GM18498 (cell line): ENCODE results near the gene PLCH1.

Experiments
- ATAC-seq: cut with Tn5 transposase; IDR thresholded peaks from one replicate; pipeline ENCODE4 v1.9.1; 2021; ENCODE audit warnings: mild to moderate bottlenecking, moderate library complexity; ENCODE audit not compliant: unreplicated experiment

Gene PLCH1

DNA sequence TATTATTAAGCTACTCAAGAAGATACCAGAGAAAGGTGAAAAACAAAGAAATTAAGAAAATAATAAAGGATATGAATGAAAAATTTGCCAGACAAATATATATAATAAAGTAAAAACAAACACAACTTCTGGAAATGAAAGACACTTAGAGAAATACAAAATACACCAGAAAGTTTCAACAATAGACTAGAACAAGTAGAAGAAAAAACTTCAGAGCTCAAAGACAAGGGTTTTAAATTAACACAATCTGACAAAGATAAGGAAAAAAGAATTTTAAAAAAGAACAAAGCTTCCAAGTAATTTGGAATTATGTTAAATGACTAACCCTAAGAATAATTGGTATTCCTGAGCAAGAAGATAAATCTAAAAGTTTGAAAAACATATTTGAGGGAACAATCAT, 135.3 kb downstream of the PLCH1 start:
- ATAC-seq: no peak

DNA sequence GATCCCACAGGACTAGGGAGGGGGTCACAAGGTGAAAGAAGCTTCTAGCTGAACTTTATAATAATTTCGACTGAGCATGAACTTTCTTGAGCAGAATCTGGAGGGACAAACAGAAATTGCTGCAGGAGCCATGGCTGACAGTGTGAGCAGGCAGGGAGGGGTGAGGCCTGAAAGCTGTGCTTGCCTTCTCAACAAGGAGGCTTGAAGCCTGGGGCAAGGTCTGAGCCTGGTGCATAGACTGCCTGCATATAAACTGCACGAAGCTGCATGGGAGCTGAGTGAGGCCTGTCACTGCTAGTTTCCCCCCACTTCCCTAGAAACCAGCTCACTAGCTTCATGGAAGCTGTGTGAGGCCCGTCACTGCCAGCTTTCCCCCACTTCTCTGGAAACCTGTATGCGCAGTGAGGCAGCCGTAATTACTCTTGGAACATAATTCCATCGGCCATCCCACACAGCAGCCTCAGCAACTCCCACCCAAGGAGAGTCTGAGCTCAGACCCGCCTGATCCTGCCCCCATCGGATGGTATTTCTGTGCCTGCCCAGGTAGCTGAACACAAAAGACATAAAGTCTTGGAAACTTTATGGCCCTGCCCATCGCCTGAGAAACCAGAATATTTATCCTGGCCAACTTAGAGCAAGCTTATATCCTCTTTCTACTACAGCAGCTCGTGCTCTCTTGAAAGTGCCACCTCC, 136.5 kb downstream of the PLCH1 start:
- no peak for ATAC-seq

DNA sequence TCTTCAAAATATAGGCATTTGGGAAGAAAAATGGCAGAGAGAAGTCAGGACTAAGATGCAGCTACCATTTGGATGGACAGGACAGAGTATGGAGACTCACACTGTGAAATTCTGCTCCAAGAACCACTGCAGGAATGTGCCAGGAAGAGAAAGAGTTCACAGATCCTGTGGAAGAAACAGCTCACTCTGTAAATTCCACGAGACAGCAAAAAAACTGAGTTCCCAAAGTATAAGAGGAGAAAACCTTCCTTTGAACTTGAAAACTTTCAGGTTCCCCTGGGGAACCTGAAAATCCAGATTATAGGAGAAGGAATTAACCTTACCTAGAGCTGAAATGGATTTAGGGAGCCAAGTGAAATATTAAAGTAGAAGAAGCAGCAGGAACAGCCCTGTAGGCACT, 137.1 kb downstream of the PLCH1 start:
- no peak for ATAC-seq

DNA sequence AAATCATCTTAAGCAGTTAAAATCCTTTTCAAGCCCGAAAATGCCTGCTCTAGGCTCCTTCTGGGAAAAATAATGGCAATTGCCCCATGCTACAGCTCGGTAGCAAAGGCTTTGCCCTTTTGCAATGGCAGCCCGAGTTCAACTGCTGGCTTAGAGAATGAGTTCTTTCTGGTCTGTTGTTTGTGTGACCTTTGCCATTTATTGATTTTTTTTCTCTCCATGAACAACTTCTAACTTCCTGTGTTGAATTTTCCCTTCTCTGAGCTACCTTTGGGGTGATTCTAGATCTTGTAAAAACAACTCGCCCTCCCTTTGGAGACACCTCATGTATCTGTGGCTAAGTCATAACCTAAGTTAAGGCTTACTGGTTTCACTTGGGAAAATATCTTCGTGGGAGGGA, 139.3 kb downstream of the PLCH1 start:
- no peak for ATAC-seq

DNA sequence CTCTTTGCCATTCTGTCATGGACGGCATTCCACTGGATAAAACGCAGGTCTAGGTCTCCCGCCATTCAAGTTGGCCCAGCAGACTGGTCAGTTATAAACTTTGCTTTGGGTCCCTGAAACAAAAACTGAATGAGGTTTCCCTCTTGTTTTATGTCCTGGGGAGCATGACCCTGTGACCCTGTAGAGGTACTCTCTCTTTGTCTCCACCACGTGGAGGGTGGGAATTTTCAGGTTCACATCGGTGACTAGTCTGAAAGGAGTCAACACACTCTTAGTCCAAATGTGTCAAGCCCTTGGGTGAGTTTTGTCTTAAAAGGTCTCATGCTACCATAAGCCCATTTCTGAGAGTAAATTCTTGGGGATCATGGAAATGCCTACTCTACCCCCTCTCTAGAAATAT, 139.9 kb downstream of the PLCH1 start:
- no peak for ATAC-seq

DNA sequence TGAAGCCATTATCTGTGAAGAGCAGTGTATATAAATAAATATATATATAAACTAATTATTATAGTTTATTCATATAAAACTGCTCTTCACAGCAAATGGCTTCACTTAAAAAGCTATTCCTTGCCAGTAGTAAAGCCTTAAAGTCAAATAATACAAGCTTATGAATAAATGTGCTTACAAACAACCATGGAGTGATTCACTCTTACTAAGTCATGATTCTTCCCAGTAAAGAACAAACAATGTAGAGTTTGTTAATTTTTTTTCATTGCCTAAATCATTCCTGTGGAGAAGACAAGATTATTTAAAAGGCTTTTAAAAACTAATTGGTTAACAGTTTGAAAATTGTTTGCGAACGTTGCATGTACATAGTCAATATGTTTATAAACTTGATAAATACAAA, 140.7 kb downstream of the PLCH1 start:
- ATAC-seq: no peak

DNA sequence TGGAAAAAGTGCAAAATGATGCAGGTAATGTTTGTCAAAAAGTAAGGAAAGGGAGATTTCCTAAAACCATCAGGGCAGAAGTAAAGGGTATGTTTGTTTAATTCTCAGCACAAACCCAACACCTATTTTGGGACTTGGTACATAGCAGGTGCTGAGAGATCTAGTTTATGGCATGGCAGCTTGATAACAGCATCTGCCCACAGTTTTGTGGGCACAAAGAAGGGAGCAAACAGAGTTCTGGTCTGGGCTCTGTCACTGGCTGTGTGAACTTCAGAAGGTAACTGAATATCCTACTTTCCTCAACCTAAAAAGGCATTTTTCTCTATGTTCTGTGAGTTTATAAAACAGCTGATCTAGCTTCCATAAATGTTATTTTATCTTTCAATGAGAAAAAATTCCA, 141.6 kb downstream of the PLCH1 start:
- ATAC-seq: no peak

DNA sequence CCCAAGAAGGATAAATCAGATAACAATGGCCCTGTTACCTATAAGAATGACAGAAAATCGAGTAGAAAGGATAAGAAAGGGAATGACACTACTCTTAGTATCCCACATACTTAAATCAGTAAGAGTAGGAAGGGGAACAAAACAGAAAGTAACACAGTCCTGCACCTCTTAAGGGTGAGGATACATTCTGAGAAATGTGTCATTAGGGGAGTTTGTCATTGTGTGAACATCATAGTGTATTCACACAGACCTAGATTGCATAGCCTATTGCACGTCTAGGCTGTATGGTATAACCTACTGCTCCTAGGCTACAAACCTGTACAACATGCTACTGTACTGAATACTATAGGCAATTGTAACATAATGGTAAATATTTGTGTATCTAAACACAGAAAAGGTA, 142.6 kb downstream of the PLCH1 start:
- no peak for ATAC-seq

DNA sequence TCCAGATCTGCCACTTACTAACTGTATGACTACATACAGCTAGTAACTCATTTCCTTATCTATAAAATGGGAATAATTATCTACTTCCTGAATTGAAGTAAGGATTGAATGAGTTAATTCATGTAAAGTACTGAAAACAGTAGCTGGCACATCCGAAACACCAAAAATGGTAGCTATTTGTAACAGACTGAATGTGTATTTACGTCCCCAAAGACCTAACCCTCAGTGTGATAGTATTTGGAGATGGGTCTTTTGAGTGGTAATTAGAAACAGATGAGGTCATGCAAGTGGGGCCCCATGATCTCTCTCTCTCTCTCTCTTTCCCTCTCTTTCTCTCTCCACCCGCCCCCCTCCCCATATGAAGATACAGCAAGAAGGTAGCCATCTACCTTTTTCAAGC, 146.2 kb downstream of the PLCH1 start:
- ATAC-seq: no peak

DNA sequence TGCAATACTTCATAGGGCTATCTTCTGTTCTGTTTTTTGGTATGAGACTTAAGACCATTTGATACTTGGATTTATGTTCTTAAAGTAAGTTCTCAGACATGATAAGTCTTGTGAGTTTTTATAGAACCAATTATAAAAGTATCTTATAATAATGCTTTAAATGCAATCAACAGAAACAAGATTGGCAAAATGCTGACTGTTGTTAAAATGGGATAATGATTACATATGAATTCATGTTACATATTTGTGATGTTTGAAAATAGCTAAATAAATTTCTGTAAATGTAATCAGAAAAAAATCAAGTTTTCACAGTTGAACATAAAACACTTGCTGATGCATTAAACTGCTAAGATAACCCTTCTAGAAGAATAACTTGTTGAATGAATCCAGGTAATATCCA, 148.3 kb downstream of the PLCH1 start:
- no peak for ATAC-seq

DNA sequence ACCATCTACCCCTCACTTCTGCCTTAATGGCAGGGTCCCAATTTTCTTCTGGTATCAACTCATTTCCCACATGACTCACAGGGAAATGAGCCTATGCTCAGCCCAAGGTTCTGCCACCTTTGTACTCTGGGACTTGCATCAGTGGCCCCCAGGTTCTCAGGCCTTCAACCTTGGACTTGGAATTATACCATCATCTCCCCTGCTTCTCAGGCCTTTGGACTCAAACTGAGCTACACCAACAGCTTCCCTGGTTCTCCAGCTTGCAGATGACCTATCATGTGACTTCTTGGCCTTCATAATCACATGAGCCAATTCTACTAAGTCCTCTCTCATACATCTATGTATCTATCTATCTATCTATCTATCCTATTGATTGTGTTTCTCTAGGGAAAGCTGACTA, 149.5 kb downstream of the PLCH1 start:
- no peak for ATAC-seq

DNA sequence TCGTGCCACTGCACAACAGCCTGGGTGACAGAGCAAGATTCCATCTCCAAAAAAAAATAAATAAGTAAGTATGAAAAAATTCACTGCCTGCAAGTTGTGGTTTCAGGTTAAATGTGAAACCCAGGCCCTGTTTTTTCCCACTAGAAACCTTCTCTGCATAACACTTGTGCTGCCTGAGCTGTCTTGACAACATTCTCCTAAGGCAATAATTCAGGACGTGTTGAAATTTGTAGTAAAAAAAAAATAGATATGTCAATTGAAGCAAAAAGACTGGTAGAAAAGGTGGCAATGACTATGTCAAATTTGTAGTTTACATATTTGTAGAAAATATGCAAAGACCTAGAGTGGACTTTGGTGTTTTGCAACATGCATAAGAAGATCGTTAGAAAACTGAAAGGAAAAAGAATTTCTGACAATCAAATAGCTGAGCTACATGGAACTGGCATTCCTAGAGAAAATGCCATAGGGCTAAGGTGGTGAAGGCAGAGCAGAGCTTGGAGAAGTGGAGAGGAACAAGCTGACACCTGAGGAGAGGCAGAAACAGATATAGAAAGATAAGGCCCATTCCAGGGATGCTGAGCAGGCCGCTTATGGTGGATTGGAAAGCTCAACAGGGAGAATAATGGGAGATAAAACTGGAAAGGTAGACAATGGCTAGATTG, 150.2 kb downstream of the PLCH1 start:
- no peak for ATAC-seq

DNA sequence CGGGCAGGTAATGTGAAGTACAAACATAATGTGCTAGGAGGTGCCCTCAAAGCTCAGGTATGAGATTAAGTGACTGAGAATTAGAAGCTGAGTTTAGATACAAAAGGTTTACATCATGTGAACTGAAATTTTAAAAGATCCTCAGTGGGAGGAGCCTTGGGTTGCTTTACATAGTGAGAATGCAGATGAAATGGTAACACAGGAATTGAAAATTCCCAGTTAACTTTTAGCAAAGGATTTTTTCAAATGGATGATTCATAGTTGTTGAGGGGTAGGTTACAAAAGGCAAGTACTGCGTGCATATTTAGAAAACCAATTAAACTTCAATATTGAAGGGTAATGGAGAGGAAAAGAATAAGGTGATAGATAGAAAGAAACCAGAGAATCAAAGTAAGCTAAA, 157.3 kb downstream of the PLCH1 start:
- ATAC-seq: no peak

DNA sequence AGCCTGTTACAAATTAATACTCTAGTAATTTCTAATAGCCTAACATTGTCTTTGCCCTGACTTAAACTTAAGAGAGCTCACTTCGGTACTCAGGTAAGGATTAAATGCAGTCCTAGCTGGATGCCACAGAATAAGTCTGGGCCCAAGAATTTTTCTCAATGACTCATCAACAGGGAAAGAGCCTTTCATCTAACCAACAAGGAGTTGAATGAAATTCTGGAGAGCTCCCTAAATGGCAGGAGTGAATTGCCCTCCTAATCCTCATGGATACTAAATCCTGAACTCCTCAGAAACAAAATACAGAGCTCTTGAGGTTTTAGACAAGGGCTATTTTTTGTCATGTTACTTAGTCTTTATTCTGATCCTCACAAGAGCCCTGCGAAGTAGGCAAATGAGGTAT, 159.5 kb downstream of the PLCH1 start:
- no peak for ATAC-seq

DNA sequence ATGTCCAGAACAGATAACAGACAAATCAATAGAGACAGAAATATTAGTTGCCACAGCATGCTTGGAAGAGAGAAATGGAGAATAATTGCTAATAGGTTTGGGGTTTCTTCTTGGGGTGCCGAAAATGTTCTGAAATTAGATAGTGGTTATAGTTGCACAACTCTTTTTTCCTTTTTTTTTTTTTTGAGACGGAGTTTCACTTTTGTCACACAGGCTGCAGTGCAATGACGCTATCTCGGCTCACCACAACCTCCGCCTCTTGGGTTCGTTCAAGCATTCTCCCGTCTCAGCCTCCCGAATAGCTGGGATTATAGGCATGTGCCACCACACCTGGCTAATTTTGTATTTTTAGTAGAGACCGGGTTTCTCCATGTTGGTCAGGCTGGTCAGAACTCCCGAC, 163.3 kb downstream of the PLCH1 start:
- ATAC-seq: no peak

DNA sequence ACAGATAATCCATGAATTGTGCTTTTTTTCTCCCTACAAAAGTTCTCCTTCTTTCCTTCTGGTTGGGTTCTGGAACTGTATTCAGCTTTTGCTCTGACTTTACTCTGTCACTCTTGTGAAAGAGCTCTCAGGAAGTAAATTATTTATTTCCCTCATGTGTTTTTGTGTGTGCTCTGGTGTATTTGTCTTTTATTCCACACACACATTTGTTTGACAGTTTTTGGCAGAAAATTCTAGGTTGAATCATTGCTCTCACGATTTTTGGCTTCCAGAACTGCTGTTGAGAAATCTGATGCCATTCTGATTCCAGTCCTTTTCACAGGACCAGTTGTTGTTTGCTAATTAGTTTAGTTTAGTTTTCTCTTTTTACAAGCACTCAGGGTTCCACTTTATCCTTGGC, 172.8 kb downstream of the PLCH1 start:
- no peak for ATAC-seq

DNA sequence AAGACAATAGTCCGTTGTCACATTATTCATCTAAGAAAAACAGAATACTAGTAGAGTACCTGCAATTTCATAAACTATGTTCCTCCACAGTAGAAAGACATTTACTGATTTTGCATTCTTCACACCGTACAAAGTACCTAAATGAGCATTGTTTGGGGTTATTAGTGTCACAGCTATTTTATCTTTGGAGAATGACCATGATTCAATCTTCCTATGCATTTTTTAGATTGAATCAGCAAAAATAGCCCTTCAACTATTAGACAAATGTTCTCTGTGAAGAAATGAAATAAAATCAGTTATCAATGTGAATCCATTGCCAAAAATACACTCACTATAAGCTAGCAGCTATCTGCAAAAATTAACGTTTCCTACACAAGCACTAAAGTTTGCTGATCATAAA, 176.6 kb downstream of the PLCH1 start:
- no peak for ATAC-seq

DNA sequence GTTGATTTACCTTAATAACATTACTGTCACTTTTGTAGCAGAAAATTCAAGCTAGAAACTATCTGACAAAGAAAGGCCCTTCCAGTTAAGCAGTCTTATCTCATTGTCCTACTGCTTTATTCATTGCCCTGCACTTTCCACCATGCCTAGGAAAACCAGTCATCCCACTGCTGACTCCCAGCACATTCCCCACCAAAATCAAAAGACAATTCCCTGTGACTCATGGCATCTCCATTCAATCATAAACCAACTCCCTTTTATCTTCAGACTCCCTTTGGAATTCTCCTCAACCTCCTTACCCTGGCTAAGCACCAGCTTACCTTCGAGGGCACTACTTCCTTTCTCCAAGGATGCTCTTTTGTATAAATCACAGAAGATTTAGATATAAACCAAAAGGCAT, 184.3 kb downstream of the PLCH1 start:
- ATAC-seq: no peak

DNA sequence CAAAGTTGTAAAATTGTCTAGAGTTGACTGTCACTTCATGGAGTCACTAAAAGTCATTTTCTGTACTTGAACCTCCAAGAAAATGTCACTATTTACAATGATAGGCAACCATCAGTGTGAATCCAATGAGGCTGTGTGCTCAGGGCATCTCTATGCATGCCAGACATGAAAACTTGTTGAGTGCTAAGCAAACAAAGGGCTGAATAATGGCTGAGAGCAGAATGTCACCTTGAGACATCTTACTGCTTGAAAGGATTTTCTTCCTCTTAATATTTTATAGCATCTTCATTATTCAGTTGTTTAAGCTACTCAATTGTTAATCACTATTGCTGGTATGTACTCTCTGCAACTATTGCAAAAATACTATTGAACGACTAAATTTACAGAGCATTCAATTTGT, 184.7 kb downstream of the PLCH1 start:
- ATAC-seq: no peak

DNA sequence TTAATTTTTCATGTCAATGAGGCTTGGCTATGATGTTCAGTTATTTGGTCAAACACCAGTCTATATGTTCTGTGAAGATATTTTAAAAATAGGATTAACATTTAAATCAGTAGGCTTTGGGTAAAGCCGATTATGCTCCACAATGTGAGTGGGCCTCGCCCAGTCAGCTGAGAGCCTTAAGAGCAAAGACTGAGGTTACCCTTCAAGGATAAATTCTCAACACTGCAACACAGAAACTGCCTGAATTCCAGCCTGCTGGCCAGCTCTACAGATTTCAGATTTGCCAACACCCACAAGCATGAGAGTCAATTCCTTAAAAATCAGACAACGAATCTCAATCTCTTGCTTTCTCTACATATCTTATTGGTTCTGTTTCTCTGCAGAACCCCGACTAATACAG, 188.3 kb downstream of the PLCH1 start:
- ATAC-seq: no peak

DNA sequence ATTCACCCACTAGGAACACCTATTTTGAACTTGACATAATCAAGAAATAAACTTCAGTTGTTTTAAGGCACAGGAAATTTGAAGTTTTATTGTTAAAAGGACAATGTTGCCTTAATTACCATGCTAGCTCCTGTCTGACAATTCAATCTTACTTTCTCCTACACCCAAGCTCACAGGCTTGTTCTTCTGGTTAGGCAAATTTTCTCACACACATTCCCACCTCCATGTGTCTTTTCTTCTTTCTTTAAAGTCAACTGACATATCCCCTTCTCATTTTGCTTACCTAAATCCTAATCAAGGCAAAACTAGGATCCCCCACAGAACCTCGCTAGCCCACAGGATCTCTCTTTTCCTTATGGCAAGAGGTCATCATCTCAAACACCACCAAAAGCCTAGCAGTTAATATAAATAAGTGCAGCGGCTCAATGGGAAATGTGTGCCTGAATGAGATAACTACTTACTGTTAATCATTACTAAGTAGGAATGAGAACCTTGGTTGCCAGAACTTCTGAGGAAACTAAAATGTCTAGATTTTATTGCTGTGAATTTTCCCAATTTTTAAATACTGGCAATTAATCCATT, 189.3 kb downstream of the PLCH1 start:
- peak; percentile 11 for ATAC-seq

DNA sequence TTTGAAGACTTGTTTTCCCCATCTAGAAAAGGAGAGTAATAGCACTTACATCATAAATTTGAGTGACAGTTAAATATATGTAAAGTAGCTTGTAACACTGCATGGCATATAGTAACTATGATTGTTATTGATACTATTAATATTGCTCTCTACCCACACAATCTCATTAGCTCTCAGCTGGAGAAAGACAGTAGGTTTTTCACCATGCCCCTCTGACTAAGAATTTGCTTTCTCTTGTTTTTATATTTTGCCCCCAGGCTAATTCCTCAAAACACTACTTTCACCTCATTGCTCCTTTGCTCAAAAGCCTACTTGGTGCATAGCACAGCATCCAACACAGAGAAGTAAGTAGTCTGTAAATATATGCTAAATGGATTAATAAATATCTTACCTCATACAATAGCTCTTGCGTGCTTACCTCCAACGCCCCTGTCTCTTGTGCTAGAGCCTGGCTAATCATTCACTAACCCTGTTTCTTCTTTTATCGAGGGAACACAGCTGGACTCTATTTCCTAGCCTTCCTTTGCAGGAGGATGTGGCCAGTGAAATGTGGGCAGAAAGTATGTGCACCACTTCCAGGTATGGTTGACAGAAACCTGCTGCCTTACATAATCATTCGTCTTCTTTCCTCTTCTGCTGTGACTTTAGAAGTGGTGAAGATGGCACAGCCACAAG, 190.0 kb downstream of the PLCH1 start:
- ATAC-seq: peak; percentile 78
